AG04450 (cell line): Measurements from ENCODE around the gene GPATCH11. TPM values are rescaled to one million over a fixed set of nuclear protein-coding genes. Genes with fewer than 3 reads are reported as not detected.

ENCODE experiments used
- CTCF ChIA-PET: fragments of 300-600, 350-600 bp; formaldehyde crosslinking; extraction: SDS; loops from one replicate; lab custom pipeline; 2022; ENCODE audit warnings: antibody characterized with exemption, inconsistent platforms; lab: Charles Lee
- POLR2A ChIA-PET: fragments of 350-600 bp; formaldehyde crosslinking; extraction: SDS; loops from one replicate; lab custom pipeline; 2021; ENCODE audit warnings: antibody characterized with exemption, inconsistent platforms; lab: Yijun Ruan, JAX
- DNase-seq: peaks from one replicate; pipeline ENCODE4 v3.0.0-alpha.2; 2011; ENCODE audit warnings: low read depth, low spot score
- H3K27ac ChIP-seq: one replicate; pipeline ENCODE4 v1.5.1; 2012; ENCODE audit warnings: low read depth, low read length, control low read depth
- H3K27me3 ChIP-seq: one replicate; pipeline ENCODE4 v1.6.0; 2012; ENCODE audit warnings: low read length; ENCODE audit not compliant: control insufficient read depth, insufficient read depth
- H3K4me3 ChIP-seq: 2 replicates; pipeline ENCODE4 v1.5.1; 2011; ENCODE audit warnings: mild to moderate bottlenecking, low read depth, low read length, control low read depth
- H3K9me3 ChIP-seq: 2 replicates; pipeline ENCODE4 v1.5.1; 2012; ENCODE audit warnings: low read length; ENCODE audit not compliant: control insufficient read depth, insufficient read depth
- polyA plus RNA-seq: library from polyadenylated mRNA; depleted of rRNA; stranded (reverse); fragments of >200 nt; gene quantifications from 2 replicates; pipeline ENCODE4 v1.2.3, GENCODE V29; 2011
- TF ChIP-seq, protein P1 (sequence below): IDR thresholded peaks from 2 replicates; pipeline ENCODE4 v1.5.1; 2011; ENCODE audit warnings: low read depth, low read length, control low read depth, inconsistent platforms

GPATCH11 gene
- polyA plus RNA-seq, 1 experiment: 7.2 TPM

DNA sequence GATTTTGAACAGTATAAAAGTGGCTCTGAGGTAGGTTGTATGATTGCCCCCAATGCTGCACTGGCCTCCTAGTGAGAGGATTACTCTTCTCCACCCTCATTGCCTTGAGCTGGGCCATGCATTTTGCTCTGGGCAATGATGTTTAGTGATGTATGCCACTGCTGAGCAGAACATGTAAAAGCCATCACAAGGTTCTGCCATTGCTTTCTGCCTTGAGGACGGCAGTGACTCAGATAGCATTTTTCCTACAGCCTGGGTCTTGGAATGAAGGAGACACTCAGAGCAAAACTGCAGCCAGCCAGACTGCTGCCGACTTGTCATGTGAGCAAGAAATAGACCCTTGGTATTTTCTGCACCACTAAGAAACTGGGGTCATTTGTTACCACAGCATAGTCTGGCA is 27.6 kb downstream of the GPATCH11 start:
- H3K27ac ChIP-seq: no peak overlapping the region
- DNase-seq: no peak
- TF ChIP-seq, protein P1, sequence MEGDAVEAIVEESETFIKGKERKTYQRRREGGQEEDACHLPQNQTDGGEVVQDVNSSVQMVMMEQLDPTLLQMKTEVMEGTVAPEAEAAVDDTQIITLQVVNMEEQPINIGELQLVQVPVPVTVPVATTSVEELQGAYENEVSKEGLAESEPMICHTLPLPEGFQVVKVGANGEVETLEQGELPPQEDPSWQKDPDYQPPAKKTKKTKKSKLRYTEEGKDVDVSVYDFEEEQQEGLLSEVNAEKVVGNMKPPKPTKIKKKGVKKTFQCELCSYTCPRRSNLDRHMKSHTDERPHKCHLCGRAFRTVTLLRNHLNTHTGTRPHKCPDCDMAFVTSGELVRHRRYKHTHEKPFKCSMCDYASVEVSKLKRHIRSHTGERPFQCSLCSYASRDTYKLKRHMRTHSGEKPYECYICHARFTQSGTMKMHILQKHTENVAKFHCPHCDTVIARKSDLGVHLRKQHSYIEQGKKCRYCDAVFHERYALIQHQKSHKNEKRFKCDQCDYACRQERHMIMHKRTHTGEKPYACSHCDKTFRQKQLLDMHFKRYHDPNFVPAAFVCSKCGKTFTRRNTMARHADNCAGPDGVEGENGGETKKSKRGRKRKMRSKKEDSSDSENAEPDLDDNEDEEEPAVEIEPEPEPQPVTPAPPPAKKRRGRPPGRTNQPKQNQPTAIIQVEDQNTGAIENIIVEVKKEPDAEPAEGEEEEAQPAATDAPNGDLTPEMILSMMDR: no peak
- POLR2A ChIA-PET: no interaction called here
- CTCF ChIA-PET: no interaction called here
- no peak overlapping the region for H3K4me3 ChIP-seq
- no peaks in the 10 kb centered on the region for H3K27me3 ChIP-seq
- H3K9me3 ChIP-seq: no peaks in the 10 kb centered on the region

GRCh38 chr2:37117566-37117965 is 33.2 kb downstream of the GPATCH11 start:
- ChIA-PET POLR2A (no interaction called here), CTCF (no interaction called here)
- Histone ChIP-seq H3K27ac (no peak overlapping the region), H3K9me3 (no peaks in the 10 kb centered on the region), H3K27me3 (no peaks in the 10 kb centered on the region), H3K4me3 (no peak overlapping the region)
- TF ChIP-seq, protein P1: no peak
- DNase-seq: no peak

DNA sequence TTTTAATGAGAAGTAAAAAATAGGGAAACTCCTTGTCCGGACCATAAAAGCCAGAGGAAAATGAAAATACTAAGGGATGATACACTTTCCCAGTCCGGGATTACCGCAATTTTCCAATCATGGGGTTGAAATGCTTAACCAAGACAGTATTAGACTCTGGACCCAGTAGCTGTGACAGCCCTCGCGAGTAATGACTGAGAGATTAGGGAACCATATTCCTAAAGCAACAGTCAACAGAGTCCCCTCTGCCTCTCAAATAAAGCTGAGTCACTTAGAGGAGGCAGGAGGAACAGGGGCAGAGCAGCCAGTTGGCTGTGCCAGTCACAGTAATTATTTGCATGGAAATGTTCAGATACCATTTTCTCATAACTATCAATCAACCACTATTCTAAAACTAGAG is 34.8 kb downstream of the GPATCH11 start:
- no peak overlapping the region for H3K27ac ChIP-seq
- TF ChIP-seq, protein P1: no peak
- H3K27me3 ChIP-seq: no peaks in the 10 kb centered on the region
- no peak for DNase-seq
- H3K9me3 ChIP-seq: no peaks in the 10 kb centered on the region
- H3K4me3 ChIP-seq: no peak overlapping the region
- CTCF ChIA-PET: no interaction called here
- POLR2A ChIA-PET: no interaction called here

- no peak overlapping the region for H3K27ac ChIP-seq
- H3K4me3 ChIP-seq: no peak overlapping the region
- no peak for DNase-seq
- POLR2A ChIA-PET: interaction anchor here (0.5 kb wide), 1 partner anchor 77 kb away, joined by 10 read pairs; no protein-coding TSS in a partner anchor
- no peaks in the 10 kb centered on the region for H3K9me3 ChIP-seq
- CTCF ChIA-PET: no interaction called here
- TF ChIP-seq, protein P1: no peak
- H3K27me3 ChIP-seq: no peaks in the 10 kb centered on the region
Observed at GRCh38 chr2:37125416-37125815, 41.1 kb downstream of the GPATCH11 start.

- no peak overlapping the region for H3K4me3 ChIP-seq
- TF ChIP-seq, protein P1: no peak
- H3K27me3 ChIP-seq: no peaks in the 10 kb centered on the region
- ChIA-PET POLR2A (no interaction called here), CTCF (no interaction called here)
- no peak overlapping the region for H3K27ac ChIP-seq
- DNase-seq: no peak
- no peaks in the 10 kb centered on the region for H3K9me3 ChIP-seq
Observed at GRCh38 chr2:37132914-37133313, 48.6 kb downstream of the GPATCH11 start.
